Stimulated activated CD4-positive, alpha-beta T cell treated with anti-CD3 and anti-CD28 coated beads, TNF-alpha, amount 100 ng/mL, for 1 hour (primary cell): ENCODE measurements around the gene EPHB6.

Source experiments
- DNase-seq, 3 donors: peaks; one replicate each; pipeline ENCODE4 v3.0.0-alpha.2; 2020; ENCODE audit warnings: low read depth in 3 of 3, low spot score in 1 of 3

EPHB6 gene

DNA sequence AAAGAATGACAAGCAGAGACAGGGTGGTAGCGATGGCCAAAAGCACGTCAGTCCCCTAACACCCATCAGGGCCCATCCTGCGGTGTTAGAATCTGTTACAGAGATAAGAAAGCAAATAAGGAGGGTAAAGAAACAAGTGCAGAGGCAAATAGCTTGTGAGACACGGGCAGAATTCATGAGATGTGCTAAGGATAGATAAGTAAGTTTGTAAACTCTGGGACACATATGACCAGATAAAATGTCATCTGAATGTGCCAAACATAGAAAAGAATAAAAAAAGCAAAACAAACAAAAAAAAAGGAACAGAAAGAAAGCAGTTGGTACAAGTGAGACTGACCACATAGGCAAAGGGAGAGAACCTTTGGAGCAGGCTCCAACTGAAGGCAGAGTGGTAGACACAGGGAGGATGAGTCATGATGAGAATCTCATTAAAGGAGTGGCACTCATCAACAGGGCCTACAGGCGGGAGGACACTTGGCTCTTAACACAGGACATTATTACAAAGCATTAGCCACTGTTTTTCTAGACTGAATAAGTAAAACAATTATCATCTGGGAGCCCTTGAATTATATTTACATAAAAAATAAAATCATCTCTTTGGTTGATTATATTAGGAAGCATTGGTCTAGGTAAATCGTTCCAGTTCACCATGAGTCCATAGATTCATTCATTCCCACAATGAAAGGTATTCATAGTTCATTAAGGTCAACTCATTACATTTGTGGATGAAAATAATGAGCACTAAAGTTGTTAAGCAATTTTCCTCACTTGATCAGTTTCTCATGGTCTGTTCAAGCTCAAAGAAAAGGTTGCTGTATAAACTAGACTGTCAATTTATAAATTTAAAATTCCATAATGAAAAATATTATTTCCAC lies 21.5 kb upstream of the EPHB6 start:
- DNase-seq, result no peak

GRCh38 chr7:142835487-142835886 lies 19.4 kb upstream of the EPHB6 start:
- DNase-seq, result no peak

GRCh38 chr7:142836426-142836825 lies 18.4 kb upstream of the EPHB6 start:
- no peak for DNase-seq

- no peak for DNase-seq
These were observed 16.2 kb upstream of the EPHB6 start for GRCh38 chr7:142838461-142839213.

DNA sequence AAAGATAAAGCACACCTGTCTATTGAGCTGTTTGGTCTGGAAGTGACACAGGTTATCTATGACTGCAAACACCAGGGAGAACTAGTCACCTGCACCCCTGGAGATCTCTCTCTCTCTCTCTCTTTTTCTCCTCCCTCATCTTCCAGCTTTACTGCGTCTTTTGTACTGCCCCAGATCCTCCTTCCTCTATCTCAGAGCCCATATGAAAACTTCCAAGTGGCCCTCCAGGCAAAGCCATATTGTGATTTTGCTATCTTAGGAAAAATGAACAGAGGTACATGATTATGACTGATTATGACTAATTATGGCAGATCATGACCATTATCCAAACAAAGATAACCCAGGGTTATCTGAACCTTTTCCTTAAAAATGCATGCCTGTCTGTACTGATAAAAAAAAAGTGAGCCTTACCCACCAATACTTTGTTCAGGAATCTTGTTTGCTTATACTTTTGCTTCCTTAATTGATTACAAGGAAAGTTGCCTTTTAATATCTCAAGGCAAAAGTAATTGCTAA lies 12.6 kb upstream of the EPHB6 start:
- no peak for DNase-seq

DNA sequence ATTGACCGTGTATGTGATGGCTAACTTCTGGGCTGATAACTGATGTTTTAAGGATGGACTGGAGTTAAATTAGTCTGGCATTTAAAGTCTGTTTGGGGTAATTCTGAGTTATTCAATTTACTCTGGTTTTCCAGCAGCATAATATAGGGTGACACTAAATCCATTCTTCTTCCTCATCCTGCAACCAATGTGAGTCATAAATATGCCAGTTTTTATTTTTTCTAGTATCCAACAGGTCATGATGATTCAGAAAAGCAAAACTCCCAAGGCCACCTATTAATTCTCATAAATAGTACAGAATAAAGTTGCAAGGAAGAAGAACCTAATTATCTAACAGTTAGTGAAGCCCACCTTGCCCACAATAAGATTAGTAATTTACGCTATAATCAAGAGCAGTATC lies 7.5 kb upstream of the EPHB6 start:
- DNase-seq, result no peak

DNA sequence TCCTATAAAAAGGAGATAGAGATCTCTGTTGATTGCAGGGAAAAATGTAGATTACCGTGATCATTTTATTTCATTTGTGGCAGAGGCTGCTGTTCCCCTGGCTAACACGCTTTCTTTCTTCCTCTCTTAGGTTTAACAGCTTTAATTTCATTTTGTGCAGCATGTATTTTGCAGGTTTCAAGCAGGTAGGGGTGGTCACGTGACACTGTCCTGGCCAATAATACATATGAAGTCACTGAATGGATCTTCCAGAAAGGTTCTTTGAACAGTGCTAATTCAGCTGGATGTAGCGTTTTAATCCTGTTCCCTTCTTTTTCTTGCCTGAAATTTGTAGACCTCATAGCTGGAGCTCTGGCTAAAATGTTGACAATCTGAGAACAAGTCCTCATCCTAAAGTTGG lies 3.6 kb upstream of the EPHB6 start:
- DNase-seq, result no peak

GRCh38 chr7:142851919-142852318 lies 3.0 kb upstream of the EPHB6 start:
- DNase-seq, result no peak

DNA sequence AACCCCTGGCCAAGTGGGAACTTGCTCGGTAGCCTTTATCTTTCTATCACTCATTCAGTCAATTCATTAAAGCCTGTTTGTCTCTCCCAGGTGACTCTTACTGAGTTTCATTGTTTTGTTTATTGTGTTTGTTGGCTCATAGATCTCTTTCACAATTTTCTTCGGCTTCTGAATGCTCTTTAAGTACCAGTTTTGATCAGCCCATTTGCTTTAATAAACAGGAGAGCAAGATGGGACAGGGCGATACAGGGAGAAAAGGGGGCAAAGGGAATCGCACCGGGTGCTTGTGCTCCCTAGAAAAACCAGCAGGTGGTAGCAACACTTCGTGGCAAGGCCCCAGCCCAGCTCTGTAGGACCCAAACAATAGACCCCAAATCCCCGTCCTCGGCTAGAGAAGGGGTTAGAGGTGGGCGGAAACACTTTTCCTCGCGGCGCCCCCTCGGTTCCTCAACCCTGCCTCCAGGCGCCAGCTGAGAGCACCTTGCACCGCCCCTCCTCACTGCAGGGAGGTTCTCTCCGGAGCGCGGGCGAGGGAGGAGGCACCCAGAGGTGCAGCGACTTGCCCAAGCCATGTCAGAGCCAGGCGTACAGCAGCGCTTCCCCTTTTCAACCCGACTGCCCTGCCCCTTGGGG lies 1.0 kb upstream of the EPHB6 start:
- peak in 2 of 3 donors; percentile 35 to 37 for DNase-seq

DNA sequence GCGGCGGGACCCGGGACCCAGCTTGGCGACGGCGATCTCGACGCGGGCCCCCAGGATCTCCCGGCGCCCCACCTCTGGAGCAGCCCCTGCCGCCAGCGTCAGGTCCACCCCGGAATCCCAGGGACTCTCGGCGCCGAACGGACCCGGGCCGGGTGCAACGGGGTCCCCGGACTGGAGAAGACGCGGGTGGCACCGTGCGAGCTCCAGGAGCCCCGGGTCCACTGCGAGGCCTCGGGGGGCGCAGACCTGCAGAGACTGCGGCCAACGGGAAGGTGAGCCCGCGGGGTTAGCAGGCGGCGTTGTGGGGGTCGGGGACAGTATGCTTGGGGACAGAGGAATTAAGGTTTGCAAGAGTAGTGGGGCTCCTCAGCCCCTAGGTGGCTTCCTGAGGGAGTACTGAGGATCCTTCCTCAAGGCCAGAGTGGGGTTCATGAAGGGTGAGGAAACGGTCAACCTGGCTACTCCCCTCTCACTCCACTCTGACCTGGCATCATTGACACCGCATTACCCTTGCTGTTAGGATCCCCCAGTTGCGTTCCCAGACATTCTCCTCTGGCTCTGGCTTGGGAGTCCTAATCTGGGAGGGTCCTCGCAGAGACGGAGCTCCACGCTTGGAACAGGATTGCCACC lies 353 bp downstream of the EPHB6 start:
- DNase-seq, result no peak

DNA sequence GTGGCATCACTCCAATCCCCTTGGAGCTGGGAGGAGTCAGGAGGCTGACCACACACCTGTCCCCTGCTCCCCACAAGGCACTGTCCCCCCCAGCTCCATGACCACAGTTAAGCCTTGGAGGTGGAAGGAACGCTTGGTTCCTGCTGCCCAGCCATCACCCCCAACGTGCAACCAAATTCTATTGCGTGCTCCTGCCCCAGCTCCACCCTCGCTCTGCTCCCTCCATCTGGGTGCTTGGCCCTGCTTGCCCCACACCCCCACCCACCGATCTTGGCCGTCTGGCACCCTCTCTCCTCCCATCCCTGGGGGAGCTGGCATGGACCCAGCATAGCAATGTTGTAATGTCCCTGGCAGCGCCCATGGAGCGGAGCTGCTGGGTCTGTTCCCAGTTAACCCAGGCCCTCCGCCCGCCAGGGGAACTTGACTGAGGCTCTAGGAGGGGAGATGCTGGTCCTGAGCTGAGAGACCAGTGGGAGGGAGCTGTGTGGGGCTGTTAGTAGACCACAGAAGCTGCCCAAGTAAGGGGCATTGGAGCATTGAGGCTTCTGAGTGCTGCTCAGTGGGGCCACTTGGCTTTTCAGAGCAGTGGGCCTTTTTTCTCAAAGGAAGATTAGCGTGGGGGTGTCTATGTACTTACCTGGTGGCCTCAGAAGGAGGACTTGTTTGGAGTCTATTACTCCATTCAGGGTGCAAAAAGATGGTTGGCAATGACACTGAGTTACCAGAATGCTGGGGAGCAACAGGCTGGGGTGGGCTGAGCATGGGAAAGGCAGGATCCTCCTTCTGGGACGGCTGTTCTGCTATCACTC lies 1.1 kb downstream of the EPHB6 start:
- DNase-seq, result no peak

DNA sequence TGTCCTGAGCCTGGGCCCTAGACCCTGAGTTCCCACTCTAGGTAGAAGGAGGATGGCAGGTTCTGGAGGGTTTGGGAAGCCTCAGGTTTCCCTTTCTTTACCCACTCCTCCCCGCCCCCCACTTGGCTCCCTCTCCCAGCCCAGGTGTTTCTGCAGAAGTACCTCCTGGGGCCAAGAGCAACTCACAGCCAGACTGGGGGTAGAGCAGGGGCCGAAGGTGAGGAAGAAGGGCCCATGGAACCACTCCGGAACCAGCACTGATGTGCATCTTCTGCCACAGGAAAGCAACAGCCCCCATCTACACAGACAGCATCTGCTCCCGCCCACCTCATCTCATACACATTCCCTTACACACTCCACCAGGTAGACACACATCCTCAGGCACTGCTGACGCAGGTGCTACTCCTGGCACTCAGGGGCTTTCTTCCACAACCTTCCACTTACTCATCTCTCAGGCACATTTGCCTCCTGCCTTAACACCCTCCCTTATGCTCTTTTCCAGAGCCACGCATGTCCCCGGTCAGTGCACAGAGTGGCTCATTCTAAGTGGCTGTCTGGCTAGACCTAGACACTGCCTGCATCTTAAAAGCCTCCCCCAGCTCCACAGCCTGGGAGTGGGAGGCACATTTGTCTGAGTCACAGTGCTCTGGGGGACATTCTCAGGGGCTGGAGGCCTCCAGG lies 1.8 kb downstream of the EPHB6 start:
- no peak for DNase-seq

DNA sequence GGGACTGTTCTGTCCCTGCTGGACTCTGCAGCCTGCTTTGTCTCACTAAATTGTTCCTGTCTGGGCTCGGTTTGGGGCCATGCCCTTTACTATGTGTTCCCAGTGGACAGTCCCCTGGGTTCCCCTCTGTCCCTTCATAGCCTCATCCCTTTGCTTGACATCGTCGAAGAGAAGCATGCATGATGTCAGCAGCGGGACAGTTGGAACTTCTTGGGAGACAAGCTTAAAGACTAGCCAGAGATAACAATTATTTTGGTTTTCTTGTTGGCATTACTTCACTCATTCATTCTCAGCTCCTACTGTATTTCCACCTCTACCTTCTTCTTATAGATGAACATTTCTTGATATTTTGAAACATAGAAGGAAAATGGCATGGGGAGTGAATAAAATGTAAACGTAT lies 2.7 kb downstream of the EPHB6 start:
- DNase-seq, result no peak

DNA sequence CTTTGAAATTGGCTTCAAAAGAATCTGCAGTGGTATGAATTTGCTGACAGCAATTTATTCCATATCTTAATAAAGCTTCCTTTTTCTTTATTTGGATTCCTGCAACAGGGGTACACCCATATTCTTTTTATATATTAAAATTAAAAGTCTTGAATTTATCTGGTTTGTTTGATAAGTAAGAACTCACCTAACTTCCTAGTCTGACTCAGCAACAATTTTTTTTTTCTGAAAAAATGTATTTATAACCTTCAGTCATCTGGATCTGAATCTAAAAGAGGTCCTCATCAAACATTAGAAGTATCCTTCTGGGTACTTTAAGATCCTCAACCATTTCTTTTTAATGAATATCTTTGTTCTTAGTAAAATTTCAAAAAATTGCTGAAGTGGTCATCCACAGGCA lies 4.5 kb downstream of the EPHB6 start:
- DNase-seq, result no peak

DNA sequence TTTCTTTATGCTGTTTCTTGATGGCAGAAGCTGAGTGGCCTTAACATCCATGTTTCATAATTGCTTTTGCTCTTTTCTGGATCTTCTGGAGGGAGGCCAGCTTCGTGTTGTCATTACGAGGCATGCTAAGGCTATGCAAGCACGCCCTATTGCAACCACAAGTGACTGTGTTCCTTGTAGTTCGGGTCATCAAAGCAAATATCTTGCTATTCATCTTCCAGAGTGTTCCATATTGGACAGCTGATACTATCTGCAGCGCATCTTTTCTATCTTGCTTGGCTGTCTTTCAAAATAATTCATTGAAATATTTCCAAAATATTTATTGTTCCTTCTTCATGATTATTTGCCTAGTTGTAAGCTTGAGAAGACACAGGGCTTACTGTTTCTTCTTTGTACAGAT lies 5.0 kb downstream of the EPHB6 start:
- DNase-seq, result no peak

DNA sequence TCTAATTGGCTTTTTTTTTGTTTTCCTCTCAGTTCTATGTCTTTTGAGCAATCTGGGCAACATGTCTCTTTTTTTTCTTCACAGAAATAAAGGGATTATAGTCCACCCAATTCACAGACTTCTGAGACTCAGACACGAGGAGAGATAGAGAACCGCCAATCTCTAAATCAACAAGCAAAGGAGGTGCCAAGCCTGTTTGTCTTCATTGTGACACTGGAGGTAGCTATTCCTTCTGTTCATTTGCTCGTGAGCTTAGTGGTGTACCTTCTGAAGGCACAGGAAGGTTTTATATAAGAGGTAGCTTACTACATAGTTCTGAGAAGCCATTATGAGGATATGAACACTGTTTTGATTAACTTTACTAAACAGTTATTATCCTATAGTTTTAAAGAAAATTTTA lies 6.1 kb downstream of the EPHB6 start:
- no peak for DNase-seq

- DNase-seq, result no peak
These were observed 7.5 kb downstream of the EPHB6 start for GRCh38 chr7:142862351-142862750.

DNA sequence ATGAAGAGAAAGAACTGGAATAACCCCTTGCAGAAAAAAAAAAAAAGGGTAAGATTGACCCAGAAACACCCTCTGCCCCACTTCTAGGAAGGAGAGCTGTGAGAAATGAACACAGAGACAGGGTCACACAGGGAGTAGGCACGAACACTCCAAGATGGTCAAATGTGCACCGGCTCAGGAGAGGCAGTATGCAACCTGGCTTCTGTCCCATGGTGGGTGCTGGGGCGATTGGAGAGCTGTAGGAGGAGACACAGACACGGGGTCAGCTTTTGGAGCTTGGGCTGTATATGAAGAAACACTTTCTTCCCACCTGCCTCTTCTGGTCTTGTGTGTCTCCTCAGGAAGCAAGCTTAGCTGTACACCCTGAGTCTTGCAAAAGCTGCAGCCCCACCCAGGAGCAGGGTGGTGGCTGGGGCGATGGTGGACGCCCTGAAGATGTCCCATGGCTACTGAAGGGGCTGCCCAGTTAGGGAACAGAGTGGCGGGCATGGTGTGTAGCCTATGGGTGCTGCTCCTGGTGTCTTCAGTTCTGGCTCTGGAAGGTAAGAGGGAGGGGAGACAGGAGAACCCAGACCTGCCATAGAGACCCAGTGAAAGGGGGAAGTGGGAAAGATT lies 8.0 kb downstream of the EPHB6 start:
- DNase-seq, result no peak

- DNase-seq, result no peak
These were observed 9.2 kb downstream of the EPHB6 start for GRCh38 chr7:142863891-142864685.
